Fibroblast of lung (primary cell): ENCODE results near the gene COL27A1. TPM values are rescaled to one million over a fixed set of nuclear protein-coding genes. Genes with fewer than 3 reads are reported as not detected.
A peak's percentile ranks its signal among the peaks of the same experiment; 100 is the strongest.
"Not testable (repeated sequence)": the region's sequence is repeated elsewhere in the genome, so short reads cannot be mapped to it uniquely, and the experiment has no call there.

Source experiments
- DNase-seq, 2 donors: peaks; one replicate each; pipeline versions ENCODE4 v3.0.0 to v3.0.0-alpha.2; 2010; ENCODE audit warnings: low read depth in 2 of 2
- H2AFZ ChIP-seq: 2 replicates; pipeline ENCODE4 v1.5.1; 2012; ENCODE audit warnings: low read length, control low read depth, inconsistent platforms
- H3K27ac ChIP-seq: 2 replicates; pipeline ENCODE4 v1.5.1; 2011; ENCODE audit warnings: low read length, control low read depth; ENCODE audit not compliant: insufficient read depth
- H3K27me3 ChIP-seq: 2 replicates; pipeline ENCODE4 v1.5.1; 2011; ENCODE audit warnings: mild to moderate bottlenecking, low read length; ENCODE audit not compliant: control insufficient read depth, insufficient read depth
- H3K36me3 ChIP-seq: 2 replicates; pipeline ENCODE4 v1.5.1; 2011; ENCODE audit warnings: low read length; ENCODE audit not compliant: control insufficient read depth, insufficient read depth
- H3K4me1 ChIP-seq: 2 replicates; pipeline ENCODE4 v1.5.1; 2011; ENCODE audit warnings: low read length; ENCODE audit not compliant: control insufficient read depth, insufficient read depth; ENCODE audit errors: extremely low read depth
- H3K4me2 ChIP-seq: 2 replicates; pipeline ENCODE4 v1.5.1; 2011; ENCODE audit warnings: low read length, control low read depth; ENCODE audit not compliant: insufficient read depth; ENCODE audit errors: extremely low read depth
- H3K4me3 ChIP-seq, 4 experiments: fragments of 200-600 bp in 1 of 4; sonication (generic) in 1 of 4; replicated peaks in 1 of 4; 2 replicates each; pipeline ENCODE4 v1.5.1; 2011 to 2016; ENCODE audit warnings: low read length in 4 of 4, low read depth in 3 of 4, mild to moderate bottlenecking in 3 of 4, control low read depth in 2 of 4, inconsistent platforms in 1 of 4, mixed read lengths in 1 of 4; ENCODE audit not compliant: insufficient read depth in 1 of 4; ENCODE audit errors: control extremely low read depth in 1 of 4
- H3K79me2 ChIP-seq: 2 replicates; pipeline ENCODE4 v1.5.1; 2012; ENCODE audit warnings: mild to moderate bottlenecking, low read length, inconsistent platforms; ENCODE audit not compliant: control insufficient read depth, insufficient read depth
- H3K9ac ChIP-seq: 2 replicates; pipeline ENCODE4 v1.5.1; 2011; ENCODE audit warnings: mild to moderate bottlenecking, low read length, control low read depth; ENCODE audit not compliant: insufficient read depth
- H3K9me3 ChIP-seq: 2 replicates; pipeline ENCODE4 v1.5.1; 2012; ENCODE audit warnings: low read depth, low read length; ENCODE audit not compliant: control insufficient read depth, insufficient read depth
- H4K20me1 ChIP-seq: 2 replicates; pipeline ENCODE4 v1.5.1; 2011; ENCODE audit warnings: low read length; ENCODE audit not compliant: control insufficient read depth, insufficient read depth; ENCODE audit errors: extremely low read depth
- EZH2 ChIP-seq: IDR thresholded peaks from 2 replicates; pipeline ENCODE4 v1.5.1; 2012; ENCODE audit warnings: low read length, control low read depth, mild to moderate bottlenecking; ENCODE audit errors: missing control alignments
- polyA plus RNA-seq, 2 donors: library from polyadenylated mRNA; depleted of rRNA in 1 of 2; stranded (reverse) in 1 of 2; unstranded in 1 of 2; fragments of >200 nt; gene quantifications; 2 replicates each; pipeline ENCODE4 v1.2.1, GENCODE V29; 2011 to 2012; ENCODE audit warnings: missing spikeins in 1 of 2
- total RNA-seq: library from RNA; depleted of rRNA; stranded (reverse); fragments of >200 nt; gene quantifications from 2 replicates; pipeline ENCODE4 v1.2.1, GENCODE V29; 2014
- TF ChIP-seq, protein P1 (sequence below), 2 donors: IDR thresholded peaks in 1 of 2; conservative IDR thresholded peaks in 1 of 2; 1 replicate in 1 of 2; 2 replicates in 1 of 2; pipeline ENCODE4 v1.5.1; 2011 to 2012; ENCODE audit warnings: low read length in 2 of 2, control low read depth in 1 of 2, inconsistent platforms in 1 of 2, low read depth in 1 of 2, mild to moderate bottlenecking in 1 of 2

The COL27A1 gene
- total and polyA plus RNA-seq, 2 donors (not counting 1 experiment from before 2014, with no cell fraction given): 2.4 to 5.4 TPM

DNA sequence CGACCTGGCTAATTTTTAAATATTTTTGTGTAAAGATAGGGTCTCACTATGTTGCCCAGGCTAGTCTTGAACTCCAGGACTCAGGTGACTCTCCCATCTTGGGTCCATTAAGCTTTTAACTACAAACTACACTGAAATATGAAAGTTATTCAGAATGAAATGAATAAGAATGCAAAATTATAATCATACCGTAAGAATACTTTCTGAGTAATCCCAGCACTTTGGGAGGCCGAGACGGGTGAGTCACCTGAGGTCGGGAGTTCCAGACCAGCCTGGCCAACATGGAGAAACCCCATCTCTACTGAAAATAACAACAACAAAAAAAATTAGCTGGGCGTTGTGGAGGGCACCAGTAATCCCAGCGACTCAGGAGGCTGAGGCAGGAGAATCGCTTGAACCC is 166.4 kb downstream of the COL27A1 start:
- peak in 1 of 2 donors; percentile 74 for DNase-seq
- no peak overlapping the region for H3K4me2 ChIP-seq

DNA sequence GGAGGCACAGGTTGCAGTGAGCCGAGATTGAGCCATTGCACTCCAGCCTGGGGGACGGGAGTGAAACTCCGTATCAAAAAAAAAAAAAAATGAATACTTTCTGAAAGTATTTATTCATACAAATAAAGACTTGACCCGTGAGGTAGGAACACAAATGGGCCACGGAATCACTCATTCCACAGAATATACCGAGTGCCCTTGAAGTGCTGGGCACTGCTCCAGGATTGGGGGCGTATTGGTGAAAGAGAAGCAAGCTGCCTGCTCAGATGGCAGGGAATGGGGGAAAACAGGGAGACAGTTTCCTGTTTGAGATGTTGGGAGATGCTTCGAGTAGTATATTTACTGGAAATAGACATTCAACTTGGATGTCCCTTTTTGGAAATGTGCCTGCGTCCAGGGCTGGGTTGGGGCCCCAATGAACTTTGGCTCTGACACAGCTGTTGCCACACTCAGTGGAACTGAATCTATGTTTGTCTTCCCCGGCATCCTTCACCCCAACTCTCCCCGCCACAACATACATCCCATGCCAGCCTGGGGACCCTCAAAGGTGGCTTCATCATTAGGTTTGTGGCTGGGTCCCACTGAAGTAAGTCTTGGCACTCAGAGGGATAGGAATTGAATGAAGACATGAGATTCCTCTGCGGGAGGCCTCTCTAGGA is 167.0 kb downstream of the COL27A1 start:
- not testable (repeated sequence) for H3K27me3 ChIP-seq, H3K9me3 ChIP-seq, H4K20me1 ChIP-seq, H3K4me1 ChIP-seq, H2AFZ ChIP-seq, H3K4me2 ChIP-seq, H3K79me2 ChIP-seq, H3K27ac ChIP-seq, H3K9ac ChIP-seq, H3K4me3 ChIP-seq, H3K36me3 ChIP-seq
- DNase-seq: peak in 1 of 2 donors; percentile 62

More for the DNA sequence above, 166.4 kb downstream of the COL27A1 start:
- Histone ChIP-seq H3K4me3 (no peak overlapping the region), H3K79me2 (no peaks in the 10 kb centered on the region), H3K4me1 (no peaks in the 10 kb centered on the region), H3K36me3 (no peaks in the 10 kb centered on the region), H4K20me1 (no peaks in the 10 kb centered on the region), H3K9ac (no peak overlapping the region), H3K27me3 (peaks cover 5% of the 10 kb centered on the region), H3K9me3 (no peaks in the 10 kb centered on the region), H3K27ac (no peak overlapping the region), H2AFZ (no peak overlapping the region)
- TF ChIP-seq EZH2: no peak
- TF ChIP-seq, protein P1, sequence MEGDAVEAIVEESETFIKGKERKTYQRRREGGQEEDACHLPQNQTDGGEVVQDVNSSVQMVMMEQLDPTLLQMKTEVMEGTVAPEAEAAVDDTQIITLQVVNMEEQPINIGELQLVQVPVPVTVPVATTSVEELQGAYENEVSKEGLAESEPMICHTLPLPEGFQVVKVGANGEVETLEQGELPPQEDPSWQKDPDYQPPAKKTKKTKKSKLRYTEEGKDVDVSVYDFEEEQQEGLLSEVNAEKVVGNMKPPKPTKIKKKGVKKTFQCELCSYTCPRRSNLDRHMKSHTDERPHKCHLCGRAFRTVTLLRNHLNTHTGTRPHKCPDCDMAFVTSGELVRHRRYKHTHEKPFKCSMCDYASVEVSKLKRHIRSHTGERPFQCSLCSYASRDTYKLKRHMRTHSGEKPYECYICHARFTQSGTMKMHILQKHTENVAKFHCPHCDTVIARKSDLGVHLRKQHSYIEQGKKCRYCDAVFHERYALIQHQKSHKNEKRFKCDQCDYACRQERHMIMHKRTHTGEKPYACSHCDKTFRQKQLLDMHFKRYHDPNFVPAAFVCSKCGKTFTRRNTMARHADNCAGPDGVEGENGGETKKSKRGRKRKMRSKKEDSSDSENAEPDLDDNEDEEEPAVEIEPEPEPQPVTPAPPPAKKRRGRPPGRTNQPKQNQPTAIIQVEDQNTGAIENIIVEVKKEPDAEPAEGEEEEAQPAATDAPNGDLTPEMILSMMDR (conservative IDR thresholded peaks at IDR 0.05 in 1 of 2, IDR thresholded peaks at IDR 0.05 in 1 of 2; ENCODE audit: low read depth in 1 of 2, low read length in 2 of 2): no peak

DNA sequence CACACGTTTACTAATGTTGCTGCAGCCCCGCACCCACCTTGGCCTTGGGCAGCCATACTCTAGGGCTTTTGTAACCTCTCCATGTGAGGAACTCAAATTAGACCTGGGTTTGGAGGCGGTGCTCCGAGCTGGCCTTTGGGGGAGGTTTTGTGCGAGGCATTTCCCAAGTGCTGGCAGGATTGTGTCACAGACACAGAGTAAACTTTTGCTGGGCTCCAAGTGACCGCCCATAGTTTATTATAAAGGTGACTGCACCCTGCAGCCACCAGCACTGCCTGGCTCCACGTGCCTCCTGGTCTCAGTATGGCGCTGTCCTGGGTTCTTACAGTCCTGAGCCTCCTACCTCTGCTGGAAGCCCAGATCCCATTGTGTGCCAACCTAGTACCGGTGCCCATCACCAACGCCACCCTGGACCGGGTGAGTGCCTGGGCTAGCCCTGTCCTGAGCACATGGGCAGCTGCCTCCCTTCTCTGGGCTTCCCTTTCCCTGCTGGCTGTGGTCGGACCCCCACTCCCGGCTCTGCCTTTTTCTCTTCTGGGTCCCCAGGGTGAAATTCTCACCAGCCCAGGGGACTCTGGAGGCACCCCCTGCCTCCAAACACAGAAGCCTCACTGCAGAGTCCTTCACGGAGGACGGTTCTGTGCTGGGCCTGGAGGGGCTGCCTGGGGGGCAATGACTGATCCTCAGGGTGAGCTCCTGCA is 167.6 kb downstream of the COL27A1 start, which contains the start of gene ORM1:
Gene ORM1, plus strand, starts transcription at position 268 of the 701 bp plus-strand sequence. Its CDS starts 36 bp downstream, at position 304.
- not testable (repeated sequence) for H3K4me3 ChIP-seq, H3K79me2 ChIP-seq, DNase-seq, H3K4me2 ChIP-seq, H3K9ac ChIP-seq, H4K20me1 ChIP-seq, H3K27me3 ChIP-seq, H2AFZ ChIP-seq, H3K9me3 ChIP-seq, H3K27ac ChIP-seq, H3K4me1 ChIP-seq, H3K36me3 ChIP-seq

DNA sequence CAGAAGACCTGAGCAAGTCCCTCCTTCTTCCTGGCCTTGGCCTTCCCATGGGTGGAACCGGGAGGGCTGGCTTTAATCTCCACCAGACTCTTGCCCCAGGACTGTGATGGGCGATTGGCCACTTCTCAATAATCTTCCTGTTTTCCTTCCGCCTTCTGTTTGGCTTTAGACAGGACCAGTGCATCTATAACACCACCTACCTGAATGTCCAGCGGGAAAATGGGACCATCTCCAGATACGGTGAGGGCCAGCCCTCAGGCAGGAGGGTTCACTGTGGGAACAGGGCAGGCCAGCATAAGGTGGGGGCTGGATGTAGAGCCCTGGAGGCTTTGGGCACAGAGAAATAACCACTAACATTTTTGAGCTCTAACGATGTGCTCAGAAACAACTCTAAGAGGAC is 168.5 kb downstream of the COL27A1 start:
- not testable (repeated sequence) for H3K4me2 ChIP-seq, H4K20me1 ChIP-seq, H2AFZ ChIP-seq, H3K79me2 ChIP-seq, H3K27me3 ChIP-seq, DNase-seq, H3K4me3 ChIP-seq, H3K9ac ChIP-seq, H3K9me3 ChIP-seq, H3K27ac ChIP-seq, H3K4me1 ChIP-seq, H3K36me3 ChIP-seq
